Activated CD8-positive, alpha-beta memory T cell treated with anti-CD3 and anti-CD28 coated beads, Interleukin-2, amount 10 ng/mL, durations not matched to agents 7 days and 5 days (primary cell): Measurements from ENCODE around the gene RGL4. TPM values are rescaled to one million over a fixed set of nuclear protein-coding genes. Genes with fewer than 3 reads are reported as not detected.
A peak's percentile ranks its signal among the peaks of the same experiment; 100 is the strongest.

Experiments used
- ATAC-seq: fragments of 150-1000 bp; cut with Tn5 transposase; one replicate; pipeline ENCODE4 v1.10.0; 2021; ENCODE audit warnings: moderate library complexity
- CTCF ChIA-PET: fragments of 350-600 bp; sonication (Branson Sonifier 250); formaldehyde crosslinking; loops from one replicate; lab custom pipeline; 2021; ENCODE audit warnings: antibody characterized with exemption; lab: Charles Lee
- DNase-seq: peaks from one replicate; pipeline ENCODE4 v3.0.0-alpha.2; 2020
- H3K27ac Mint-ChIP-seq: one replicate; pipeline ENCODE4 v1.8.0; 2021; ENCODE audit warnings: mild to moderate bottlenecking, mixed read lengths
- H3K27me3 Mint-ChIP-seq: one replicate; pipeline ENCODE4 v1.8.0; 2021; ENCODE audit warnings: mixed read lengths
- H3K36me3 Mint-ChIP-seq: one replicate; pipeline ENCODE4 v1.8.0; 2021; ENCODE audit warnings: mild to moderate bottlenecking, mixed read lengths
- H3K4me1 Mint-ChIP-seq: one replicate; pipeline ENCODE4 v1.8.0; 2021; ENCODE audit warnings: mixed read lengths
- H3K4me3 Mint-ChIP-seq: one replicate; pipeline ENCODE4 v1.8.0; 2021; ENCODE audit warnings: mild to moderate bottlenecking, moderate library complexity, mixed read lengths
- H3K9me3 Mint-ChIP-seq: one replicate; pipeline ENCODE4 v1.8.0; 2022; ENCODE audit warnings: low read depth, mixed read lengths
- total RNA-seq, 2 experiments: library from RNA; stranded (reverse); gene quantifications; one replicate each; pipeline ENCODE4 v1.2.3, GENCODE V29; 2021

The RGL4 gene
- total RNA-seq, 2 experiments from 2014 or later: 15.5 to 30.8 TPM

DNA sequence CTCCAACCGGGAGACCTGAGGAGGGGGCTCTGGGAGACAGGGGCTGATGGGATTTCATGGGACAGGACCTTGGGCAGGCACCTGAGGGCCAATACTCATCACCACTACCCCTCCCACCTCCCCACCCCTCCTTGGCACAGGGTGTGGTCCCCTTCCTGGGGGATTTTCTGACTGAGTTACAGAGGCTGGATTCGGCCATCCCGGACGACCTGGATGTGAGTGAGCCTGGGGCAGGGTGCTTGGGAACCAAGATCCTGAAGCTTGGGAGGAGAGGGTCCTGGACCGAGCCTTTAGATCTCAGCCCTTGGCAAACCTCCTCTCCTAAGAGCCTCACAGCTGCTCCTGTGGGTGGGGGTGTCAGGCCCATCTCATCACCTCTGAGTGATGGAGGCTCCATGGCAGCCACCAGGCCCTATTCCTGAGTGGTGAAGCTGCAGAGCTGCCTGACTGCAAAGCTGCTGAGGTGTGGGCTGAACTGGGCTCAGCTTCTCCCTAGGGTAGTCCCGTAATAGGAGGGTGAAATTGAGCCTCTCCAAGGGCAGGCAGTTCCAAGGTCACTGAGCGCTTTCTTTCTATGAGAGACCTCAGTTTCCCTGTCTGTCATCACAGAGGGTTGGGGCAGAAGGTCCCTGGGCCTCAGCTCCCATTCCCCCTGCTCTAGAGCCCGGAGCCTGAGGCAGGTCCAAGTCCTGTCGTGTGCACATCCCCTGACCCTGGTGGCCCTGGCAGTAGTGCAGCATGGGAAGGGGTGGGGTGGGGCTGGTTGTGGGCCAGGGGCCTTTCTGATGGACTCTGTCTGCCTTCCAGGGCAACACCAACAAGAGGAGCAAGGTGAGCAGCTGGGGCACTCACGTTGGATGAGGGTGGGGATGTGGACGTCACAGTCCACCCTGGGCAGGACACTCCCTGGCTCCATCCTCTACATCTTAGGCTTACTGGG lies 6.5 kb downstream of the RGL4 start:
- Mint-ChIP-seq H3K27me3 (no peaks in the 10 kb centered on the region), H3K27ac (peak overlapping the region; percentile 100), H3K4me3 (peak overlapping the region; percentile 90), H3K4me1 (peaks cover 61% of the 10 kb centered on the region), H3K36me3 (peaks cover 65% of the 10 kb centered on the region), H3K9me3 (peaks cover 2% of the 10 kb centered on the region)
- DNase-seq: no peak
- CTCF ChIA-PET: interaction anchor here (0.9 to 1.9 kb wide), 4 partner anchors 17 to 152 kb away, joined by 3 to 7 read pairs (median 4); no protein-coding TSS in a partner anchor
- ATAC-seq: no peak

DNA sequence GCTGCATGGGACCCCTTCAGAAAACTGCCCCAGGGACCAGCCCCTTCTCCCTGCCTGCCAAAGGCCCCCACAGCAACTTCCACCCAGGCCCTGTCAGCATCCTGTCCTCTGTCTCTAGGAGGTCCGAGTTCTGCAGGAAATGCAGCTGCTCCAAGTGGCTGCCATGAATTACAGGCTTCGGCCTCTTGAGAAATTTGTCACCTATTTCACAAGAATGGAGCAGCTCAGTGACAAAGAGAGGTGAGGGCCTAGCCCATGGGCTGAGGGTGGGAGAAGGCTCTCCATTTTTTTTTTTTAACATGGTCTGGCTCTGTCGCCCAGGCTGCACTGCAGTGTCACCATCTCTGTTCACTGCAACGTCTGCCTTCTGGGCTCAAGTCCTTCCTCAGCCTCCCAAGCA lies 7.3 kb downstream of the RGL4 start:
- Mint-ChIP-seq H3K4me3 (peak overlapping the region; percentile 90), H3K27me3 (no peaks in the 10 kb centered on the region), H3K27ac (no peak overlapping the region), H3K36me3 (peaks cover 67% of the 10 kb centered on the region), H3K4me1 (peaks cover 66% of the 10 kb centered on the region), H3K9me3 (peaks cover 2% of the 10 kb centered on the region)
- DNase-seq: no peak
- ATAC-seq: no peak
- CTCF ChIA-PET: interaction anchor here (1.9 kb wide), 1 partner anchor 152 kb away, joined by 7 read pairs; no protein-coding TSS in a partner anchor

DNA sequence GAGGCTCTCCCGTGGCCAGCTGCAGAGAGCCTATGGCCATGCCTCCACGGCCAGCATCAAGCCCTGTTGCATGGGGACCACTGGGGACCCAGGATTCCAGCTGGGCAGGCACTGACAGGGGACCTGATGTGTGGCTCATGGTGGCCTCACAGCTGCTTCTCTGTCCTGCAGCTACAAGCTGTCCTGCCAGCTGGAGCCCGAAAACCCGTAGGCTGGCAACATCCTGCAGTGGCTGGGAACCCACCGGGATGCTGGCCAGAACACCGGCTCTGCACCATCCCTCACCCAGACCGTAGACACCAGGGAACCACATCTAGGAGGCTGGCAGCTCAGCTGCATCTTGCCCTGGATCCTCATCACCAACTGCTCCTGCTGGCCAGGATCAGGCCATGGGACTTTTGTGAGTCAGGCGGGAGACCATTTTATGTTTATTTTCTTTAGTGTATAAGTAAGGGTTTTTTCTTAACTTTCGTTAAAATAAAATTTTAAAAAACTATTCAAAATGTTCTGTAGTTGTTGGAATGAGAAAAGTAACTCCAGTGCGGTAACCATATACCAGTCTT lies 7.9 kb downstream of the RGL4 start:
- peaks cover 70% of the 10 kb centered on the region for H3K4me1 Mint-ChIP-seq
- H3K27me3 Mint-ChIP-seq: no peaks in the 10 kb centered on the region
- ATAC-seq: no peak
- H3K4me3 Mint-ChIP-seq: no peak overlapping the region
- H3K9me3 Mint-ChIP-seq: peaks cover 2% of the 10 kb centered on the region
- H3K27ac Mint-ChIP-seq: no peak overlapping the region
- peaks cover 70% of the 10 kb centered on the region for H3K36me3 Mint-ChIP-seq
- CTCF ChIA-PET: no interaction called here
- DNase-seq: no peak

DNA sequence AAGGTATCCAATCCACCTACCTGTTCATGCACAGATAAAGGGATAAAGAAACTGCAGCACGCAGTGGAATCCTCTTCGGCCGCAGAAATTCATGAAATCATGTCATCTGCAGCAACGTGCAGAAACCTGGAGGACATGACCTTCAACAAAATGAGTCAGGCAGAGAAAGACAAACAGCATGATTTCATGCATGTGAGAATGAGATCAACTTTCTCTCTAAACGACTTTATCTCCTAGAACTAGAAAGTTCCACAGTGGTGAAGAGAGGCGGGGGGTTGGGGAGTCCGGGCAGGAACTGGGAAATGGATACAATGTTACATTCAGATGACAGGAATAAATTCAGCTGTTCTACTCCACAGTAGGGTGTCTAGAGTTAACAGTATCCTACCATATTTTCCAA lies 9.9 kb downstream of the RGL4 start:
- CTCF ChIA-PET: no interaction called here
- peaks cover 2% of the 10 kb centered on the region for H3K9me3 Mint-ChIP-seq
- H3K36me3 Mint-ChIP-seq: peaks cover 74% of the 10 kb centered on the region
- no peak overlapping the region for H3K4me3 Mint-ChIP-seq
- H3K4me1 Mint-ChIP-seq: peaks cover 74% of the 10 kb centered on the region
- no peak for DNase-seq
- no peak overlapping the region for H3K27ac Mint-ChIP-seq
- no peak for ATAC-seq
- H3K27me3 Mint-ChIP-seq: no peaks in the 10 kb centered on the region

DNA sequence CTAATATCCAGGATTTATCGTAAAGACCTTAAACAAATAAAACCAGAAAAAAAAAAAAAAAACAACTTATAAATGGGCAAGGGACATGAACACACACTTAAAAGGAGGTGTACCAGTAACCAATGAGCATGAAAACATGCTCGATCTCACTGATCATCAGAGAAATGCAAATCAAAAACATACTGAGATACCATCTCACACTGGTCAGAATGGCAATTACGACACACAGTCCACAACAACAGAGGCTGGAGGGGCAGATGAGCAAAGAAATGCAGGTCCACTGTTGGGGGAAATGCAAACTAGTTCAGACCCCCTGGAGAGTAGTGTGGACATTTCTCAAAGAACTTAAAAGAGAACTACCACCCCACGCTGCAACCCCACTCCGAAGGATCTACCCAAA lies 13.2 kb downstream of the RGL4 start:
- CTCF ChIA-PET: no interaction called here
- no peak overlapping the region for H3K4me3 Mint-ChIP-seq
- H3K27ac Mint-ChIP-seq: no peak overlapping the region

DNA sequence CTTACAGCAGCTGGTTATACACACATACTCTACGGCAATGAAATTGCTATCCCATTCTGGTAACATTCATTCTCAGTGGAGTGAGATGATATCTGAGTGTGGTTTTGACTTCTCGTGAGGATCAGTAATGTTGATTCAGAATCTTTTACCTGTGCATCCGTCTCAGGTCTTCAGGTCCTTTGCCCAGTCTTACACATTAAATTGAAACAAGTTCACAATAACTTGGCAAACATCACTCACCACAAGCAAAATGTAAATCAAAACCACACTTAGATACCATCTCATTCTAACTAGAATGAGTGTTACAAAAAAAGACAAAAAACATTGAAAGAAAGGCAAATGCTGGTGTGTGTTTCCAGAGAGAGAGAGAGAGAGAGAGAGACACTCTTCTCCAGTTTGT lies 14.0 kb downstream of the RGL4 start:
- no peak for DNase-seq
- CTCF ChIA-PET: interaction anchor here (0.5 to 2.4 kb wide), 3 partner anchors 20 to 145 kb away, joined by 3 to 8 read pairs (median 3); no protein-coding TSS in a partner anchor
- no peaks in the 10 kb centered on the region for H3K27me3 Mint-ChIP-seq
- H3K4me3 Mint-ChIP-seq: peak overlapping the region; percentile 13
- ATAC-seq: peak; percentile 48
- H3K9me3 Mint-ChIP-seq: no peaks in the 10 kb centered on the region
- peaks cover 87% of the 10 kb centered on the region for H3K4me1 Mint-ChIP-seq
- peak overlapping the region; percentile 82 for H3K27ac Mint-ChIP-seq
- H3K36me3 Mint-ChIP-seq: peaks cover 94% of the 10 kb centered on the region

More for the DNA sequence above, 13.2 kb downstream of the RGL4 start:
- DNase-seq (no peak), ATAC-seq (no peak)
- Mint-ChIP-seq H3K9me3 (peaks cover 2% of the 10 kb centered on the region), H3K27me3 (no peaks in the 10 kb centered on the region), H3K4me1 (peaks cover 82% of the 10 kb centered on the region), H3K36me3 (peaks cover 93% of the 10 kb centered on the region)

DNA sequence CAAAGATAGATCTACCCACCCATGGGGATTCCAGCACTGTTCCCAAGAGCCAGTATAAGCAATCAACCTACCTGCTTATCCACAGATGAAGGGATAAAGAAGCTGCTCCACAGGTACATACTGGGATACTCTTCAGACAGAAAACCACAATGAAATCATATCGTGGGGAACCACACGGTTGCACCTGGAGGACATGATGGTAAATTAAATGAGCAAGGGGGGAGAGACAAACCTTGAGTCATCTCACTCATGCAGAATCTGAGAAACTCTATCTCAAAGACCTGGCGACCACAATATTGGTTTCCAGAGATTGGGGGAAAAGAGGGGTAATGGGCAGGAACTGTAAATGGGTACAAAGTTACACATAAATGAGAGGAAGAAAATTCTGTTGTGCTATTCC lies 14.5 kb downstream of the RGL4 start:
- peaks cover 86% of the 10 kb centered on the region for H3K4me1 Mint-ChIP-seq
- peak; percentile 66 for ATAC-seq
- peak overlapping the region; percentile 13 for H3K4me3 Mint-ChIP-seq
- no peaks in the 10 kb centered on the region for H3K9me3 Mint-ChIP-seq
- peak; percentile 74 for DNase-seq
- H3K36me3 Mint-ChIP-seq: peaks cover 94% of the 10 kb centered on the region
- CTCF ChIA-PET: interaction anchor here (0.7 to 2.4 kb wide), 3 partner anchors 11 to 144 kb away, joined by 3 to 8 read pairs (median 4); no protein-coding TSS in a partner anchor
- peak overlapping the region; percentile 82 for H3K27ac Mint-ChIP-seq
- no peaks in the 10 kb centered on the region for H3K27me3 Mint-ChIP-seq

DNA sequence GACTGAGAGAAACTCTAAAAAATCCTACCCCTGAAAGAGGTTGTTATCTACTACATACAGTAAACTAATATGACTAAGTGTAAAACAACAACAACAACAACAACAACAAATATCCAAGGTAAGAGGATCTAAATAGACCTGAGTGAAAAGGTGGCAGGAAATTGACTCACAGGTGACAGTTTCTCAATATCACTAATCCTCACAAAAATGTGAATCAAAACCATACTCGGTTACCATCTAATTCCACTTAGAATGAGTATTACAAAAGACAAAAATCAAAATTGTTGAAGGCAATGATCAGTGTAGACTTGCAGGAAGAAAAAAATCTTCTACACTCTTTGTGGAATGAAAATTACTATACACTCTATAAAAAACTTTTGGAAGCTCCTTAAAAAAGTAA lies 17.5 kb downstream of the RGL4 start:
- Mint-ChIP-seq H3K9me3 (no peaks in the 10 kb centered on the region), H3K27me3 (no peaks in the 10 kb centered on the region)
- ATAC-seq: peak; percentile 50

DNA sequence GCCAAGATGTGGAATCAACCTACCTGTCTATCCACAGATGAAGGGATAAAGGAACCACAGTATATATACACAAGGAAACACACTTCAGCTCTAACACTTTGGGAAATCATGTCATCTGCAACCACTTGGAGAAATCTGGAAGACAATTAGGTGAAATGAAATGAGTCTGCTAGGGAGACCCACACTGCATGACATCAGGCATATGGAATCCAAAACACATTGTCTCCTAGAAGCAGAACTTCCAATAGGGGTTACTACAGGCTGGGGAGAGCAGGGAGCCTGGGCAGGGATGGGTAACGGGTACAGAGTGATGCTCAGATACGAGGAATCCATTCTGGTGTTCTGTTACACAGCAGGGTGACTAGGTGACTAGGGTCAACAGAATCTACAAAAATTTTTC lies 18.3 kb downstream of the RGL4 start:
- H3K36me3 Mint-ChIP-seq: peaks cover 85% of the 10 kb centered on the region
- no peak for ATAC-seq
- peak overlapping the region; percentile 62 for H3K27ac Mint-ChIP-seq
- no peaks in the 10 kb centered on the region for H3K27me3 Mint-ChIP-seq
- no peak overlapping the region for H3K4me3 Mint-ChIP-seq
- CTCF ChIA-PET: no interaction called here
- H3K9me3 Mint-ChIP-seq: no peaks in the 10 kb centered on the region
- DNase-seq: no peak
- peaks cover 68% of the 10 kb centered on the region for H3K4me1 Mint-ChIP-seq

More for the DNA sequence above, 17.5 kb downstream of the RGL4 start:
- CTCF ChIA-PET: no interaction called here
- Mint-ChIP-seq H3K36me3 (peaks cover 86% of the 10 kb centered on the region), H3K4me1 (peaks cover 69% of the 10 kb centered on the region), H3K4me3 (no peak overlapping the region), H3K27ac (peak overlapping the region; percentile 65)
- no peak for DNase-seq

DNA sequence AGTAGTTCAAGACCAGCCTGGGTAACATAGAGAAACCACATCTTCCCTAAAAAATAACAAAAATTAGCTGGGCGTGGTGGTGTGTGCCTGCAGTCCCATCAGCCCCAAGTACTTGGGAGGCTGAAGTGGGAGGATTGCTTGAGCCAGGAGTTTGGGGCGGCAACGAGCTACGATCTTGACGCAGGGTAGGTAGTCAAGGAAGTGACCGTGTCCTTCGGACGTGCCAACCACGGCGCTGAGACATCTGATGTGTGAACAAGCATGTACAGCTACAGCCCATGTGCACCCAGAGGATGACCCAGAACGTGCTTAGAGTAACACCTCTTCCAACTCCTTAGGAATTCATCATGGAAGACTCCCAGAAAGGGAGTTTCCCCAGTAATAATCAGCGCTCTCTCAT lies 21.4 kb downstream of the RGL4 start:
- DNase-seq (no peak), ATAC-seq (no peak)
- Mint-ChIP-seq H3K36me3 (peaks cover 57% of the 10 kb centered on the region), H3K9me3 (no peaks in the 10 kb centered on the region), H3K27ac (no peak overlapping the region), H3K4me1 (peaks cover 55% of the 10 kb centered on the region), H3K4me3 (no peak overlapping the region), H3K27me3 (no peaks in the 10 kb centered on the region)
- CTCF ChIA-PET: no interaction called here

DNA sequence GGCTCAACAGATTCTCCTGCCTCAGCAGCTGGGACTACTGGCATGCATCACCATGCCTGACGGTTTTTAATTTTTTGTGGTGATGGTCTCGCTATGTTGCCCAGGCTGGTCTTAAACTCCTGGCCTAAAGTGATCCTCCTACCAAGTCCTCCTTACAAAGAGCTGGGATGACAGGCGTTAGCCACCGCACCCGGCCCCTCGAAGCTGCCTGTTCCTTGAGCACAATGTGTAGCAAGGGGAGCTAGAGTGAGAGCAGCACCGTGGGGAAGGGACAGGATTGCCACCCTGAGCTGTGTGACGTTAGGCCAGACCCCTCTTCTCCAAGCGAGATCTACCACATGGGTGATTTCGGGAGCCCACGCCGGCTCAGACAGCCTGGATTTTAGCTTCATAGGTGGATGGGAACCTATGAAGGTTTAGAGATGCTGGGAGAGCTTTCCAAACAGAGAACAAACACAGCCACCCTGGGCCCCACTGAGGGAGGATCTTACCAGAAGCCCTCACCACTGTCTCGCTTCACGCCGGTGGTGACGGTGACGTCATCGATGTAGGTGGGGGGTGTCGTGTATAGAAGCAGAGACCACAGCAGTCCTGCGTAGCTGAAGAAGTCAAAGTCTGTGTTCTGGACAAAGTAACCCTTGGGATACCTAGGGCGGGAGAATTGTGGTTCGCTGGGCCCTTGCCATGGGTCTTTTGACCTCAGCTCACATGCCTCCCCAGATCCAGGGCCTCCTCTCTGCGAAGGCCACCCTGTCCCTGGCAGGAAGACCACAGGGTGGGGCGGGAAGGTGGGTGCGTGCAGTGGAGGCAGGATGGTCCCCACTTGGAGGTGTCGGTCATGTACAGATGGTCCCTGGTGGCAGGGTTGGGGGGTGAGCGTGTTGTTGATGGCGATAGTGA lies 23.1 kb downstream of the RGL4 start:
- DNase-seq: peak; percentile 47
- no peak overlapping the region for H3K27ac Mint-ChIP-seq
- CTCF ChIA-PET: interaction anchor here (0.8 to 1.2 kb wide), 3 partner anchors 17 to 136 kb away, joined by 3 to 4 read pairs (median 3); partner anchors contain the start of gene ZNF70
- ATAC-seq: no peak
- H3K4me3 Mint-ChIP-seq: no peak overlapping the region
- peaks cover 42% of the 10 kb centered on the region for H3K4me1 Mint-ChIP-seq
- H3K36me3 Mint-ChIP-seq: peaks cover 42% of the 10 kb centered on the region
- no peaks in the 10 kb centered on the region for H3K9me3 Mint-ChIP-seq
- H3K27me3 Mint-ChIP-seq: no peaks in the 10 kb centered on the region

DNA sequence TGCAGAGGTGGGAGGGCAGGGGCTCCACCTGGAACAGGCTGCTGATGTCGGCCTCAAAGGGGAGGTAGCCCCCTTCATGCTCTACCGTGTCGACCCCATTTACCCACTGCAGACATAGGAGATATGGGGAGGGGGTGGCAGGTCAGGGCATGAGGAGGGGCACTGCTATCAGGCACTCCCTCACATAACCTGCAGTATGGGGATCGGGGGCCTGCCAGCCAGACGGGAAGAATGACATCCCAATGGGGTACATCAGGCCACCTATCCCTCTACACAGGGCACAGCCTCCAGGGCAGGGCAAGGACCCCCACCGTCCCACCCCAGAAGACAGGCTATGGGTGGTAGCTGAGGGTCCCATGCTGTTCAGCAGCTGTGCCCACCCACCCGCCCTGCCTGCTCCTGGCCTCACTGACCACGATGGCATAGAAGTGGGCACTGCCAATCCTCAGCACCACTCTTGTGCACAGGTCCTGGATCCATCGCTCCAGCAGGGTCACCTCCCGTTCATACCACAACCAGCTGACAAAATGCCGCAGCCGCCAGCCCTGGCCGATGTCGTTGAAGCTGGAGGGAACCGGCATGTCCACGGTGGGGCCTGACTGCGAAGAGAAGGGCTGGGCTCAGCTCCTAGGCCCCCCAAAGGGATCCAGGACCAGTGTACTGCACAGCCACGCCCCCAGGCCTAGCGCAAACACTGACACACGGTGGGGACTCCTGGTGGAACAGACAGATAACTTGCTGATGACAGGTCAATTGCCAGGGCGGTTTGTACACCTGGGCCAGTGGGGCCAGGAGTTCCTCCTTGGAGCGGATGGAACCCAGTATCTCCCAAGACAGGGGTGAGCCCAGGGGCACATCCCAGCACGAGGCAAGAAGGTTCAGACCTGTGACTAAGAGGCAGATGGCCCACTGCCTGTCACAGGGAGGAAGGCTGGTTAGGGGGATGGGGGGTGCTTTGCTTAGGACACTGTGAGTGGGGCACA lies 24.1 kb downstream of the RGL4 start:
- ATAC-seq (no peak), DNase-seq (peak; percentile 45)
- Mint-ChIP-seq H3K27ac (peak overlapping the region; percentile 66), H3K4me3 (peak overlapping the region; percentile 76), H3K27me3 (no peaks in the 10 kb centered on the region), H3K4me1 (peaks cover 32% of the 10 kb centered on the region), H3K9me3 (no peaks in the 10 kb centered on the region), H3K36me3 (peaks cover 33% of the 10 kb centered on the region)
- CTCF ChIA-PET: interaction anchor here (1.1 to 1.6 kb wide), 2 partner anchors 18 to 21 kb away, joined by 3 read pairs; no protein-coding TSS in a partner anchor
